Upper lobe of left lung (tissue), 6 donors: ENCODE data around the gene MTG2. TPM values are rescaled to one million over a fixed set of nuclear protein-coding genes. Genes with fewer than 3 reads are reported as not detected.

Source experiments
- ATAC-seq, 2 donors: fragments of 200-7000 bp; cut with Tn5 transposase; one replicate each; pipeline ENCODE4 v1.9.1; 2022; ENCODE audit warnings: mild to moderate bottlenecking in 2 of 2, moderate library complexity in 2 of 2; ENCODE audit not compliant: low FRiP score in 2 of 2
- DNase-seq, 2 donors: peaks; one replicate each; pipeline ENCODE4 v3.0.0-alpha.2; 2019 to 2020
- H3K27ac ChIP-seq, 4 donors: fragments of 200-600 bp; sonication (generic); one replicate each; pipeline ENCODE4 v1.5.1; 2016 to 2019
- H3K27me3 ChIP-seq, 4 donors: fragments of 200-600 bp; sonication (generic); one replicate each; pipeline ENCODE4 v1.5.1; 2017 to 2019
- H3K36me3 ChIP-seq, 4 donors: fragments of 200-600 bp; sonication (generic); one replicate each; pipeline ENCODE4 v1.5.1; 2016 to 2019
- H3K4me1 ChIP-seq, 4 donors: fragments of 200-600 bp; sonication (generic); one replicate each; pipeline ENCODE4 v1.5.1; 2018 to 2019
- H3K4me3 ChIP-seq, 4 donors: fragments of 200-600 bp; sonication (generic); one replicate each; pipeline ENCODE4 v1.5.1; 2017 to 2019; ENCODE audit warnings: mild to moderate bottlenecking in 2 of 4, moderate library complexity in 1 of 4
- H3K9me3 ChIP-seq, 4 donors: fragments of 200-600 bp; sonication (generic); one replicate each; pipeline ENCODE4 v1.5.1; 2018 to 2019
- CTCF ChIP-seq, 6 experiments: fragments of 450-650 bp in 4 of 6; fragments of 200-600 bp in 2 of 6; sonication (generic) in 2 of 6; IDR thresholded peaks; one replicate each; pipeline ENCODE4 v1.5.1; 2016 to 2019; ENCODE audit warnings: antibody characterized with exemption in 6 of 6
- EP300 ChIP-seq, 4 donors: sonication (generic); formaldehyde crosslinking; IDR thresholded peaks; one replicate each; pipeline ENCODE4 v1.5.1; 2017; ENCODE audit warnings: antibody characterized with exemption in 4 of 4, control low read depth in 2 of 4
- POLR2A ChIP-seq, 4 donors: fragments of 450-650 bp; IDR thresholded peaks; one replicate each; pipeline ENCODE4 v1.5.1; 2016 to 2017; ENCODE audit warnings: antibody characterized with exemption in 4 of 4, mild to moderate bottlenecking in 2 of 4
- POLR2AphosphoS5 ChIP-seq, 2 donors: sonication (generic); formaldehyde crosslinking; IDR thresholded peaks; one replicate each; pipeline ENCODE4 v1.5.1; 2017; ENCODE audit warnings: antibody characterized with exemption in 2 of 2
- WGBS, 2 donors: methylation state at CpG; one replicate each; pipeline ENCODE4 v1.1.5; 2017 to 2018; 5-methylcytosine and 5-hydroxymethylcytosine counted together
- total RNA-seq, 6 donors: library from RNA; depleted of rRNA in 4 of 6; stranded (reverse); fragments of >200 nt in 4 of 6; gene quantifications; one replicate each; pipeline versions ENCODE4 v1.1.0 to v1.2.1, GENCODE V29; 2016 to 2021
- donor health status: DM: no; HTN: no; CAD: no; lungs with moderate emphysema.
- donor health status: DM: no; HTN: yes; CAD: no; lungs with severe emphysema.

The MTG2 gene
- total RNA-seq, 6 donors from 2014 or later, result 28.3 to 42.3 (median 32.0) TPM

GRCh38 chr20:62174870-62175624 is 7.8 kb upstream of the MTG2 start:
- no peak for ATAC-seq
- TF ChIP-seq POLR2A (IDR thresholded peaks at IDR 0.05) (no peak), EP300 (IDR thresholded peaks at IDR 0.05) (no peak), POLR2AphosphoS5 (IDR thresholded peaks at IDR 0.05) (no peak), CTCF (IDR thresholded peaks at IDR 0.05) (no peak)
- WGBS, 2 donors, result 93 to 99% methylated on average over 26 of the region's 26 CpGs

GRCh38 chr20:62175711-62176110 is 7.1 kb upstream of the MTG2 start:
- no peaks in the 10 kb centered on the region for H3K4me1 ChIP-seq
- no peak overlapping the region for H3K4me3 ChIP-seq
- ATAC-seq, result no peak
- DNase-seq, result peak in 1 of 2 donors; percentile 63
- no peaks in the 10 kb centered on the region for H3K27me3 ChIP-seq
- TF ChIP-seq CTCF (IDR thresholded peaks at IDR 0.05), result no peak
- TF ChIP-seq EP300 (IDR thresholded peaks at IDR 0.05), result no peak
- TF ChIP-seq POLR2AphosphoS5 (IDR thresholded peaks at IDR 0.05), result no peak
- TF ChIP-seq POLR2A (IDR thresholded peaks at IDR 0.05), result no peak
- no peak overlapping the region for H3K27ac ChIP-seq
- 93 to 97% methylated on average over 5 to 10 of the region's 10 CpGs for WGBS, 2 donors
- peaks cover 0 to 54% (median 28%) of the 10 kb centered on the region in 4 donors for H3K36me3 ChIP-seq
- no peaks in the 10 kb centered on the region for H3K9me3 ChIP-seq

More at GRCh38 chr20:62174870-62175624, 7.8 kb upstream of the MTG2 start:
- H3K27ac ChIP-seq, result no peak overlapping the region
- H3K4me3 ChIP-seq, result no peak overlapping the region
- peaks cover 0 to 54% (median 28%) of the 10 kb centered on the region in 4 donors for H3K36me3 ChIP-seq
- peak in 1 of 2 donors; percentile 68 for DNase-seq
- H3K27me3 ChIP-seq, result no peaks in the 10 kb centered on the region
- no peaks in the 10 kb centered on the region for H3K9me3 ChIP-seq
- H3K4me1 ChIP-seq, result no peaks in the 10 kb centered on the region

- H3K4me1 ChIP-seq, result peaks cover 1 to 4% (median 3%) of the 10 kb centered on the region in 4 donors
- TF ChIP-seq POLR2AphosphoS5 (IDR thresholded peaks at IDR 0.05) (no peak), CTCF (IDR thresholded peaks at IDR 0.05) (no peak), POLR2A (IDR thresholded peaks at IDR 0.05) (no peak), EP300 (IDR thresholded peaks at IDR 0.05) (no peak)
- no peaks in the 10 kb centered on the region for H3K27me3 ChIP-seq
- ATAC-seq (no peak), DNase-seq (no peak)
- H3K27ac ChIP-seq, result no peak overlapping the region
- WGBS, 2 donors, result 91 to 94% methylated on average over 15 of the region's 15 CpGs
- peaks cover 0 to 54% (median 28%) of the 10 kb centered on the region in 4 donors for H3K36me3 ChIP-seq
- no peaks in the 10 kb centered on the region for H3K9me3 ChIP-seq
- H3K4me3 ChIP-seq, result no peak overlapping the region
These were observed 6.0 kb upstream of the MTG2 start for GRCh38 chr20:62176866-62177265.

- no peak for TF ChIP-seq POLR2AphosphoS5 (IDR thresholded peaks at IDR 0.05)
- no peak for TF ChIP-seq CTCF (IDR thresholded peaks at IDR 0.05)
- no peak for TF ChIP-seq EP300 (IDR thresholded peaks at IDR 0.05)
- no peak for TF ChIP-seq POLR2A (IDR thresholded peaks at IDR 0.05)
- Histone ChIP-seq H3K27me3 (no peaks in the 10 kb centered on the region), H3K4me3 (no peak overlapping the region), H3K27ac (no peak overlapping the region), H3K36me3 (peaks cover 0 to 54% (median 27%) of the 10 kb centered on the region in 4 donors), H3K4me1 (peaks cover 6 to 8% (median 7%) of the 10 kb centered on the region in 4 donors), H3K9me3 (no peaks in the 10 kb centered on the region)
- 97 to 98% methylated on average over 6 to 9 of the region's 9 CpGs for WGBS, 2 donors
- no peak for ATAC-seq
- no peak for DNase-seq
These were observed 5.5 kb upstream of the MTG2 start for GRCh38 chr20:62177307-62177706.
